Retinal pigment epithelial cell (primary cell): Measurements from ENCODE around the gene RHOV.

ENCODE experiments used
- DNase-seq: peaks from one replicate; pipeline ENCODE4 v3.0.0-alpha.2; 2010; ENCODE audit warnings: low read depth
- H3K4me3 ChIP-seq: 2 replicates; pipeline ENCODE4 v1.5.1; 2011; ENCODE audit warnings: mild to moderate bottlenecking, low read length, control low read depth, moderate library complexity
- TF ChIP-seq, protein P1 (sequence below): conservative IDR thresholded peaks from 2 replicates; pipeline ENCODE4 v1.5.1; 2011; ENCODE audit warnings: low read depth, low read length, control low read depth, inconsistent platforms

The RHOV gene

DNA sequence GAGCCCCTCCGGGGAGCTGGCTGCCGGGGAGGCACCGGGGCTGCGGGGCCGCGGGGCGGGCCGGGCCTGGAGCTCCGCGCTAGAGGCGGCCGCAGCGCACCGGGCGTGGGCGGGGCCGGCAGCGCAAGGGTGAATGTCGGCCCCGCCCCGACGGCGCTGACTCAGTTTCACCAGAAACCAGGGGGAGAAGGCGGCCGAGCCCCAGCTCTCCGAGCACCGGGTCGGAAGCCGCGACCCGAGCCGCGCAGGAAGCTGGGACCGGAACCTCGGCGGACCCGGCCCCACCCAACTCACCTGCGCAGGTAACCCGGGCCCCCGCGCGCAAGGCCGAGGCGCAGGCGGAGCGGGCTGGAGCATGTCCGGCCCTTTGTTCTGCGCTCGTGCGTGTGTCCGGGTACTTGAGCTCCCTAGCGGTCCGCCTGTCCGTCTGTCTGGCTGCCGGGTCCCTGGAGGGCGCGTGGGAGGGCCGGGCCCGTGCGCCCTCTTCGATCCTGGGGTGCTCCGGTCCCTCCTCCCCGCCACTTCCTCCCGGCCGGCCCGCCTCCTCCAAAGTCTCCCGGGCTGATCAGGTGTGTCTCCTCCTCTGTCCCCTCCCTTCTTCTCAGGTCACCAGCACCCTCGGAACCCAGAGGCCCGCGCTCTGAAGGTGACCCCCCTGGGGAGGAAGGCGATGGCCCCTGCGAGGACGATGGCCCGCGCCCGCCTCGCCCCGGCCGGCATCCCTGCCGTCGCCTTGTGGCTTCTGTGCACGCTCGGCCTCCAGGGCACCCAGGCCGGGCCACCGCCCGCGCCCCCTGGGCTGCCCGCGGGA lies 29.9 kb downstream of the RHOV start, which contains the start of gene SPINT1:
SPINT1 (plus strand) TSS at position 164 of the 811 bp plus-strand sequence; CDS start at position 671, 507 bp downstream.
- TF ChIP-seq, protein P1, sequence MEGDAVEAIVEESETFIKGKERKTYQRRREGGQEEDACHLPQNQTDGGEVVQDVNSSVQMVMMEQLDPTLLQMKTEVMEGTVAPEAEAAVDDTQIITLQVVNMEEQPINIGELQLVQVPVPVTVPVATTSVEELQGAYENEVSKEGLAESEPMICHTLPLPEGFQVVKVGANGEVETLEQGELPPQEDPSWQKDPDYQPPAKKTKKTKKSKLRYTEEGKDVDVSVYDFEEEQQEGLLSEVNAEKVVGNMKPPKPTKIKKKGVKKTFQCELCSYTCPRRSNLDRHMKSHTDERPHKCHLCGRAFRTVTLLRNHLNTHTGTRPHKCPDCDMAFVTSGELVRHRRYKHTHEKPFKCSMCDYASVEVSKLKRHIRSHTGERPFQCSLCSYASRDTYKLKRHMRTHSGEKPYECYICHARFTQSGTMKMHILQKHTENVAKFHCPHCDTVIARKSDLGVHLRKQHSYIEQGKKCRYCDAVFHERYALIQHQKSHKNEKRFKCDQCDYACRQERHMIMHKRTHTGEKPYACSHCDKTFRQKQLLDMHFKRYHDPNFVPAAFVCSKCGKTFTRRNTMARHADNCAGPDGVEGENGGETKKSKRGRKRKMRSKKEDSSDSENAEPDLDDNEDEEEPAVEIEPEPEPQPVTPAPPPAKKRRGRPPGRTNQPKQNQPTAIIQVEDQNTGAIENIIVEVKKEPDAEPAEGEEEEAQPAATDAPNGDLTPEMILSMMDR, result no peak
- DNase-seq, result no peak
- H3K4me3 ChIP-seq, result peak within 1 kb of the TSS; percentile 54

DNA sequence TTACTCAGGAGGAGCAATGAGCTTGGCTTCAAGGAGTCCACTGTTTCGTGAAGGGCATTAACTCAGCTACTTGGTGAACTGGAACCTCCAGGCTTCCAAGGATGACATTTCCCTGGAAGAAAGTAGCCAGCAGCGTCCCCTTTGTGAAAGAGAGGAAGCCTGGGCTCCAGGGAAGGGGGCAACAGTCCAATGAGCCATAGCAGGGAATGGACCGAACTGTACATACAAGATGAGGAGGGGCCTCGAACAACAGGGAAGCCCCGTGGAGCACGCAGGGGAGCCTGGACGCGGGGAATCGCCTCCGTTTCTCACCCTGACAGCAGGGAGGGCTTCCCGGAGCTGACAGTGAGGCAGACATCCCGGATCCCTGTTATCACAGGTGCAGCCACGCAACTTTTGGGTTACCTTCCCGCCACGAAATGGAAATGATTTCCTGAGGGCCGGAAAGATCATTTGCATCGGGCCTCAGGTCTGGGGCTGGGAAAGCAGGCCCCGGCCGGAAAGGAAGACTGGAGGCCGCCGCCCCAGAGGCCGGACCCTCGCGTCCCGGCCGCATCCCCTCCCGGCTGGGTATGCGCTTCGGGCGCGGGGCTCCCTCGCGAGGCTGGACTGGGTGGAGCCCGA lies 30.7 kb downstream of the RHOV start:
- TF ChIP-seq, protein P1, result no peak
- H3K4me3 ChIP-seq, result peak overlapping the region; percentile 31
- no peak for DNase-seq

DNA sequence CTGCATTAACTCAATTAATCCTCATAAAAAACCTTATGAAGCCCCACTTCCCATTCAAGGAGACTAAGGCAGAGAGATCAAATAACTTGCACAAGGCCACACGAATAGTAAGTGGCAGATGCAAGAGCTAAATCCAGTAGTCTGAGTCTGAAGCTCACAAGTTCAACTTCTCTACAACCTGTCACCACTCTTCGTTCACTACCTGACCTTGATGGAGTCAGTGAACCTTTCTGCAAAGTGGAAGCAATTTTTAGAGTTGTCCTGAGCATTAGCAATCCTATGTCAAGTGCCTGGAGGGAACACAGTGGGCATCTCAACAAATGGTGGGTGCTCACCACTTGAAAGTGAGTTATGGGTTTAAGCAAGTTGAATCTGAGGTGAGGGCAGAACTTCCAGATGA lies 32.3 kb downstream of the RHOV start:
- no peak for DNase-seq
- no peak overlapping the region for H3K4me3 ChIP-seq
- TF ChIP-seq, protein P1, result no peak

DNA sequence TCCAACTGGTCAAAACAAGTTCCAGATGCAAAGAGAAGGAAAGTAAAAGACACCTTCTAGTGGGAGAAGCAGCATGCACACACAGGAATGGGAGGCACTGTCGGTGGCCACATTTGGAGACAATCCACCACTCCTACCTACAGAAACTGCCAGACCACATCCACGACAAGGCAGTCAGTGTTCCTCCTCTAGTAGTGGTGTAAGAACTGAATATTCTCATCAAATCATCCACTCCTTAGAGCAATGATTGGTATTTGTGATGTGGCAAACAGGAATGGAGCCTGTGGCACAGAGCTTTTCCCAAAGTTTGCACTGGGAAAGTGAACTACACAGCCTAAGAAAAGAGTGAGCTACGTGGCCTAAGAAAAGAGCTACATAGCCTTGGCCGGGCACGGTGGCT lies 35.3 kb downstream of the RHOV start:
- DNase-seq, result no peak
- no peak overlapping the region for H3K4me3 ChIP-seq

DNA sequence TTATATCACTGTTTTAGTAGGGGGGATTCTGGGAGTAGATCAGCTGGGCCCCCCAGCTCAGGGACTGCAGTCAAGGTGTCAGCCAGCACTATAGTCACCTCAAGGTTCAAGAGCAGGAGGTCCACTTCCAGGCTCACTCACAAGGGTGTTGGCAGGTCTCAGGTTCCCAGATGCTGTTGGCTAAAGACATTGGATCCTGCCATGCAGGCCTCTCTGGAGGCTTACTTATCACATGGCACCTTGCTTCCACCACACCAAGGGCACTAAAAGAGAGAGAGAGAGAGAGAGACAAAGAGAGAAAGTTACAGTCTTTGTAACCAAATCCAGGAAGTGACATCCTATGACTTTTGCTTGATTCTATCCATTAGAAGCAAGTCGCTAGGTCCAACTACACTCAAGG lies 38.0 kb downstream of the RHOV start:
- H3K4me3 ChIP-seq, result no peak overlapping the region
- DNase-seq, result no peak
- TF ChIP-seq, protein P1, result no peak

More for the DNA sequence above, 35.3 kb downstream of the RHOV start:
- TF ChIP-seq, protein P1, result no peak

DNA sequence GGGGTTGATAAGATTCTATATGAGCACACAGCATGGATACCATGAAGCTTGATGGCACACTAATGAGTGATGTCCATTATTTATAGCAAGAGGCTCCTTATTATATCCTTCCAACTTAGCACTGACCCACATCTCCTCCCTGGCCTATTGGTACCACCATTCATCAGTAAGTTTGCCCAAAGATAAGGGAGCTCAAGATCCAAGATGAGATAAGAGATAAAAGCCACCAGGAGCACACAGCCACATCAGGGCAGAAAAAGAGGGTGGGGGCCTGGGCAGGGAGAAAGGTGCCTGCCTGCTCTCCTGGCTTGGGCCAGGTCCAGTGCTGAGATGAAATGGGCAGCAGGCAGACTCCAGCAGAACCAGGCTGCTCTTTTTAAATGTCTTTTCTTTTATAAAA lies 41.1 kb downstream of the RHOV start:
- H3K4me3 ChIP-seq, result no peak overlapping the region
- TF ChIP-seq, protein P1, result no peak

More for the DNA sequence above, 41.1 kb downstream of the RHOV start:
- no peak for DNase-seq
